ENCODE data around the gene HLTF. TPM values are rescaled to one million over a fixed set of nuclear protein-coding genes. Genes with fewer than 3 reads are reported as not detected.
A peak's percentile ranks its signal among the peaks of the same experiment; 100 is the strongest.

Gene HLTF
- total and polyA plus RNA-seq, 2 of the 4 experiments (the other 2 are of a cell fraction) = 12.6 to 39.1 TPM

DNA sequence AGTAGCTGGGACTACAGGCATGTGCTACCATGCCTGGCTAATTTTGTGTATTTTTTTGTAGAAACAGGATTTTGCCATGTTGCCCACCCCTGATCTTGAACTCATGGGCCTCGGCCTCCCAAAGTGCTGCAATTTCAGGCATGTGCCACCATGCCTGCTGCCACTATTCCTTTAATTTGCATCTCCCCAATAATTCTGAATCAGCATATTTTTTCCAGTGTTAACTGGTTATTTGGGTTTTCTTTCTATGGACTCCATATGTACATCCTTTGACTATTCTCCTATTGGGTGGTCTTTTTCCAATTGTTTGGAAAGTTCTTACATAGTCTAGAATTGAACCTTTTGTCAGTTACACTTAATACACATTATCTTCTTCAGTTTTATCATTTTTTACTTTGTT is 28.1 kb downstream of the HLTF start:
- no peaks in the 10 kb centered on the region; the same call in 1 of the 2 replicates for H3K4me1 ChIP-seq (ENCODE audit: control insufficient read depth, insufficient read depth, low read length)
- TF ChIP-seq BHLHE40 (IDR thresholded peaks at IDR 0.05; ENCODE audit: low read depth, low read length) = no peak
- TF ChIP-seq, protein P1, sequence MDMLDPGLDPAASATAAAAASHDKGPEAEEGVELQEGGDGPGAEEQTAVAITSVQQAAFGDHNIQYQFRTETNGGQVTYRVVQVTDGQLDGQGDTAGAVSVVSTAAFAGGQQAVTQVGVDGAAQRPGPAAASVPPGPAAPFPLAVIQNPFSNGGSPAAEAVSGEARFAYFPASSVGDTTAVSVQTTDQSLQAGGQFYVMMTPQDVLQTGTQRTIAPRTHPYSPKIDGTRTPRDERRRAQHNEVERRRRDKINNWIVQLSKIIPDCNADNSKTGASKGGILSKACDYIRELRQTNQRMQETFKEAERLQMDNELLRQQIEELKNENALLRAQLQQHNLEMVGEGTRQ (IDR thresholded peaks at IDR 0.05; ENCODE audit: low read depth, low read length) = no peak
- no peak for TF ChIP-seq NFE2L2 (IDR thresholded peaks at IDR 0.05; ENCODE audit: low read depth, low read length)
- no peak for TF ChIP-seq POLR2A (IDR thresholded peaks at IDR 0.05; ENCODE audit: low read depth, low read length)
- TF ChIP-seq, protein P2, sequence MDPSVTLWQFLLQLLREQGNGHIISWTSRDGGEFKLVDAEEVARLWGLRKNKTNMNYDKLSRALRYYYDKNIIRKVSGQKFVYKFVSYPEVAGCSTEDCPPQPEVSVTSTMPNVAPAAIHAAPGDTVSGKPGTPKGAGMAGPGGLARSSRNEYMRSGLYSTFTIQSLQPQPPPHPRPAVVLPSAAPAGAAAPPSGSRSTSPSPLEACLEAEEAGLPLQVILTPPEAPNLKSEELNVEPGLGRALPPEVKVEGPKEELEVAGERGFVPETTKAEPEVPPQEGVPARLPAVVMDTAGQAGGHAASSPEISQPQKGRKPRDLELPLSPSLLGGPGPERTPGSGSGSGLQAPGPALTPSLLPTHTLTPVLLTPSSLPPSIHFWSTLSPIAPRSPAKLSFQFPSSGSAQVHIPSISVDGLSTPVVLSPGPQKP (IDR thresholded peaks at IDR 0.05; ENCODE audit: borderline replicate concordance, low read depth, low read length) = no peak
- TF ChIP-seq MAFK (IDR thresholded peaks at IDR 0.05; ENCODE audit: low read depth, low read length) = peak; percentile 75
- TF ChIP-seq MXI1 (IDR thresholded peaks at IDR 0.05; ENCODE audit: borderline replicate concordance, low read depth, low read length) = no peak
- ChIA-PET CTCF (interaction anchor here (0.6 kb wide), 1 partner anchor 9 kb away, joined by 3 read pairs; no protein-coding TSS in a partner anchor), POLR2A (ENCODE audit: unreplicated experiment) (no interaction called here)
- no peaks in the 10 kb centered on the region for H4K20me1 ChIP-seq (ENCODE audit: insufficient read depth, low read length)
- H3K79me1 ChIP-seq (ENCODE audit: low read depth in 1 of 2, low read length in 2 of 2) = 0 out of 4 replicates have a peak, but pooled peaks cover 0 to 2% of the 10 kb centered on the region in 2 experiments
- H2BK5ac ChIP-seq (ENCODE audit: low read depth, low read length, poor library complexity, severe bottlenecking) = no peak overlapping the region
- no peak overlapping the region for H3K27ac ChIP-seq (ENCODE audit: insufficient read depth, low read length)
- H2BK20ac ChIP-seq (ENCODE audit: low read depth, low read length) = no peak overlapping the region
- no peak overlapping the region for H3K4me3 ChIP-seq (ENCODE audit: insufficient read depth, low read depth, low read length)
- ATAC-seq (ENCODE audit: low read depth) (no peak), DNase-seq (no peak)
- H4K5ac ChIP-seq (ENCODE audit: low read depth, low read length) = no peak overlapping the region
- dilution Hi-C loops (cut with HindIII; ENCODE audit: low sequenced_read_pairs, unreplicated experiment) = no loop called here
- H3K23ac ChIP-seq (ENCODE audit: low read depth, low read length) = no peak overlapping the region
- WGBS, 2 experiments (ENCODE audit: extremely low coverage in 2 of 2, insufficient read length in 1 of 2) = no CpG with 5 or more reads among the region's 1 CpG
- H2AFZ ChIP-seq (replicated peaks; ENCODE audit: low read length, poor library complexity) = no peak overlapping the region
- no peak overlapping the region for H3K18ac ChIP-seq (ENCODE audit: low read depth, low read length)
- peaks cover 16% of the 10 kb centered on the region for H3K36me3 ChIP-seq (ENCODE audit: control insufficient read depth, insufficient read depth, low read length)
- no TSS peak for BruUV-seq (replicated peaks)
- intact Hi-C loops (cut with micrococcal nuclease) = no loop called here
- no peaks in the 10 kb centered on the region; the same call in 1 of the 2 replicates for H3K9me1 ChIP-seq (ENCODE audit: insufficient read depth, low read length)
- in situ Hi-C loops (cut with MboI; ENCODE audit: low sequenced_read_pairs) = no loop called here
- H3K56ac ChIP-seq (ENCODE audit: extremely low read depth, insufficient read depth, low read length) = no peak overlapping the region
- no peak overlapping the region for H2BK15ac ChIP-seq (ENCODE audit: low read depth, low read length)
- H4K91ac ChIP-seq (ENCODE audit: insufficient read depth, low read depth, low read length) = no peak overlapping the region
- no peak overlapping the region for H4K8ac ChIP-seq (ENCODE audit: low read depth in 2 of 2, low read length in 2 of 2)
- H2AK9ac ChIP-seq (replicated peaks; ENCODE audit: low read depth, low read length, poor library complexity) = no peak overlapping the region
- no peak overlapping the region for H3K4me2 ChIP-seq (ENCODE audit: low read depth, low read length)
- H3K9ac ChIP-seq (ENCODE audit: low read depth, low read length) = no peak overlapping the region
- H3K14ac ChIP-seq (replicated peaks; ENCODE audit: low read depth, low read length) = no peak overlapping the region
- no peak overlapping the region for H2BK120ac ChIP-seq (ENCODE audit: low read depth, low read length)
- no peaks in the 10 kb centered on the region for H3K27me3 ChIP-seq (ENCODE audit: control insufficient read depth, insufficient read depth, low read length)
- no peaks in the 10 kb centered on the region for H3K9me3 ChIP-seq (ENCODE audit: control insufficient read depth, insufficient read depth, low read length)
- H2AK5ac ChIP-seq (ENCODE audit: low read depth, low read length) = no peak overlapping the region
- H3K4ac ChIP-seq (ENCODE audit: low read depth, low read length) = no peak overlapping the region

Measured in IMR-90 (cell line).